Heart left ventricle (tissue), 16 donors: ENCODE measurements around the gene GCM1. TPM values are rescaled to one million over a fixed set of nuclear protein-coding genes. Genes with fewer than 3 reads are reported as not detected.

ENCODE experiments used
- ATAC-seq, 4 donors: fragments of 200-7000 bp; cut with Tn5 transposase; one replicate each; pipeline ENCODE4 v1.9.1; 2020 to 2022; ENCODE audit warnings: moderate library complexity in 4 of 4, mild to moderate bottlenecking in 3 of 4, moderate number of reproducible peaks in 1 of 4
- DNase-seq, 5 donors: peaks; one replicate each; pipeline ENCODE4 v3.0.0-alpha.2; 2020
- H3K27ac ChIP-seq, 12 donors: fragments of 200-600 bp; sonication (generic) in 4 of 12; one replicate each; pipeline versions ENCODE4 v1.5.0 to v1.8.0; 2016 to 2022; ENCODE audit warnings: mild to moderate bottlenecking in 2 of 12
- H3K27me3 ChIP-seq, 9 donors: fragments of 200-600 bp; sonication (generic) in 2 of 9; one replicate each; pipeline versions ENCODE4 v1.5.1 to v1.8.0; 2016 to 2022; ENCODE audit warnings: mild to moderate bottlenecking in 3 of 9
- H3K36me3 ChIP-seq, 9 donors: fragments of 200-600 bp; sonication (generic) in 2 of 9; one replicate each; pipeline versions ENCODE4 v1.5.0 to v1.8.0; 2018 to 2022; ENCODE audit warnings: mild to moderate bottlenecking in 2 of 9
- H3K4me1 ChIP-seq, 12 donors: fragments of 200-600 bp; sonication (generic) in 4 of 12; one replicate each; pipeline versions ENCODE4 v1.5.0 to v1.8.0; 2016 to 2022; ENCODE audit warnings: mild to moderate bottlenecking in 3 of 12
- H3K4me3 ChIP-seq, 12 donors: fragments of 200-600 bp; sonication (generic) in 4 of 12; one replicate each; pipeline versions ENCODE4 v1.5.0 to v1.8.0; 2017 to 2022; ENCODE audit warnings: mild to moderate bottlenecking in 9 of 12, moderate library complexity in 4 of 12
- H3K9me3 ChIP-seq, 12 donors: fragments of 200-600 bp; sonication (generic) in 4 of 12; one replicate each; pipeline versions ENCODE4 v1.5.0 to v1.8.0; 2016 to 2022; ENCODE audit warnings: mild to moderate bottlenecking in 1 of 12
- POLR2A ChIP-seq, 2 donors: fragments of 450-650 bp; IDR thresholded peaks; one replicate each; pipeline ENCODE4 v1.6.1; 2017; ENCODE audit warnings: antibody characterized with exemption in 2 of 2, mild to moderate bottlenecking in 2 of 2, moderate library complexity in 2 of 2
- whole genome bisulfite sequencing, 4 donors: extraction: QIAGEN DNeasy Blood & Tissue Kit in 2 of 4; methylation state at CpG; one replicate each; pipeline versions ENCODE4 v1.1.5 to v1.1.7; 2013 to 2018; 5-methylcytosine and 5-hydroxymethylcytosine counted together
- intact Hi-C, 10 donors: fragments of 100-400 bp; cut with DNase I; formaldehyde crosslinking; loops; one replicate each; pipeline versions ENCODE4 v1.11.1 to v1.14.2; 2022
- polyA plus RNA-seq, 2 donors: library from polyadenylated mRNA; stranded (reverse); fragments of 200-250 nt; gene quantifications; one replicate each; pipeline ENCODE4 v1.2.3, GENCODE V29; 2013
- total RNA-seq, 9 donors: library from RNA; depleted of rRNA in 2 of 9; stranded (reverse); fragments of >200 nt in 2 of 9; fragmentation: NEBNext Ultra II Directional in 3 of 9; extraction: Animal tissue kit (Norgen Biotek cat#: 25700) in 3 of 9; gene quantifications; one replicate each; pipeline versions ENCODE4 v1.1.0 to v1.2.4, GENCODE V29; 2016 to 2023
- TF ChIP-seq, protein P1 (sequence below), 12 donors: fragments of 200-600 bp; sonication (generic) in 4 of 12; IDR thresholded peaks; one replicate each; pipeline versions ENCODE4 v1.5.0 to v1.8.0; 2018 to 2022; ENCODE audit warnings: antibody characterized with exemption in 12 of 12, mild to moderate bottlenecking in 5 of 12
- donor health status: ischemic (EF 13 %, LVEDD 7.1; RV severe dilation, severe dysfunction).
- donor health status: healthy with polysubstance abuse.
- donor health status: DM: no; HTN: yes; CAD: no.
- donor health status: DM: no; HTN: no; CAD: no.
- donor health status: ischemic (EF 25% LVEDD 6.9; RV normal size, moderate dysfunction).
- donor health status: ischemic (EF 25% LVEDD 5.7; RV mildly dilated, moderate dysfunction).
- donor health status: healthy.
- donor health status: DM: yes; HTN: yes; CAD: no.
- donor health status: ischemic (EF 35%, LVEDD 5.7; RV mildly dilated, moderate dysfunction).
- donor health status: nonischemic (EF 11% LVEDD 7.7; RV severe dilation, severe dysfunction).
- donor health status: DM: yes; HTN: yes; CAD: no.
- donor health status: PGD.
- donor health status: ischemic (EF 29% LVEDD 5.4; RV normal size, mild dysfunction).
- donor health status: nonischemic (EF 23%, LVEDD 6.1; RV moderate dilation, normal function).

The GCM1 gene
- total and polyA plus RNA-seq, 11 donors, result 0.03 TPM; not detected in 10

DNA sequence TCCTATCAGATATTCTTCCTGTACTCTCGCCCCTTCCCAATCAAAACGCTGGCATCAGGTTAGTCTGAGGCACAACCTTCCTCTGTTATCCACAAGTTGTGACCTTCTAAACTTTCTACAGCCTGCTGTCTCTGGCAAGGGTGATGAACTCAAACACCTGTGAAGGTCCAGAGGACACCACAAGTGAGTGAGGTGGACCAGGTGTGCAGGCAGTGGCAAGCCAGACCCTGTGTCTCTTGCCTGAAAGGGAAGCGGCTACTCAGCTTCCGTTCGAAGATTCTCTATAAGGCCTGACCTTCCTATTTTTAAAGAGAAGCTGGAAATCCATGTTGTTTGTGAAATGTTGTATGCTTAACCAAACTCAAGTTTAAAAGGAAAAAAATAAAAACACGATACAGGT is 36.8 kb downstream of the GCM1 start:
- no peaks in the 10 kb centered on the region for H3K36me3 ChIP-seq
- intact Hi-C loops, result no loop called here
- DNase-seq (no peak), ATAC-seq (no peak)
- peaks cover 0 to 5% (median 0%) of the 10 kb centered on the region in 12 donors for H3K4me1 ChIP-seq
- peaks cover 0 to 3% (median 0%) of the 10 kb centered on the region in 9 donors for H3K27me3 ChIP-seq
- TF ChIP-seq POLR2A (IDR thresholded peaks at IDR 0.05), result no peak
- TF ChIP-seq, protein P1, sequence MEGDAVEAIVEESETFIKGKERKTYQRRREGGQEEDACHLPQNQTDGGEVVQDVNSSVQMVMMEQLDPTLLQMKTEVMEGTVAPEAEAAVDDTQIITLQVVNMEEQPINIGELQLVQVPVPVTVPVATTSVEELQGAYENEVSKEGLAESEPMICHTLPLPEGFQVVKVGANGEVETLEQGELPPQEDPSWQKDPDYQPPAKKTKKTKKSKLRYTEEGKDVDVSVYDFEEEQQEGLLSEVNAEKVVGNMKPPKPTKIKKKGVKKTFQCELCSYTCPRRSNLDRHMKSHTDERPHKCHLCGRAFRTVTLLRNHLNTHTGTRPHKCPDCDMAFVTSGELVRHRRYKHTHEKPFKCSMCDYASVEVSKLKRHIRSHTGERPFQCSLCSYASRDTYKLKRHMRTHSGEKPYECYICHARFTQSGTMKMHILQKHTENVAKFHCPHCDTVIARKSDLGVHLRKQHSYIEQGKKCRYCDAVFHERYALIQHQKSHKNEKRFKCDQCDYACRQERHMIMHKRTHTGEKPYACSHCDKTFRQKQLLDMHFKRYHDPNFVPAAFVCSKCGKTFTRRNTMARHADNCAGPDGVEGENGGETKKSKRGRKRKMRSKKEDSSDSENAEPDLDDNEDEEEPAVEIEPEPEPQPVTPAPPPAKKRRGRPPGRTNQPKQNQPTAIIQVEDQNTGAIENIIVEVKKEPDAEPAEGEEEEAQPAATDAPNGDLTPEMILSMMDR (IDR thresholded peaks at IDR 0.05), result no peak
- WGBS, 4 donors, result 87 to 93% (median 88%) methylated on average over 6 of the region's 6 CpGs
- no peak overlapping the region for H3K27ac ChIP-seq
- peaks cover 0 to 7% (median 0%) of the 10 kb centered on the region in 12 donors for H3K9me3 ChIP-seq
- no peak overlapping the region for H3K4me3 ChIP-seq

DNA sequence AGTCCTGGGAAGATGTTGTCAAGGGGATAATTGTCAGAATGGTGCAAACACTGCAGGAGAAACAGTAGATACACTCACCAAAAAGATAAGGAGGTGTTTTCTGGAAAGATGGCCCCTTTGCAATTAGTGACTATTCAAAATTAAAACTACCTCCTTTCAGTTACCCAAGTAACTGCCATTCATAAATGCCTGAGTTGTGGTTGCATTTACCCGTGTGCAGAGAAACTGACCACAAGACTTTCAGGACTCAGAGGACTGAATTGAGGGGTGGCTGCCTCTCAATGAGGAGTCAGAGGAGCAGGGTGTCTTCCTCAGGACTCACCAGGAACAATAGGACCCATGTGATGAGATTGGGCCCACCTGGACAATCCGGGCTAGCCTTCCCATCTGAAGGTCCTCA is 39.0 kb downstream of the GCM1 start:
- peaks cover 0 to 5% (median 0%) of the 10 kb centered on the region in 12 donors for H3K4me1 ChIP-seq
- no peak for TF ChIP-seq POLR2A (IDR thresholded peaks at IDR 0.05)
- TF ChIP-seq, protein P1 (IDR thresholded peaks at IDR 0.05), result no peak
- WGBS, 4 donors, result 85 to 92% (median 88%) methylated on average over 2 of the region's 2 CpGs

DNA sequence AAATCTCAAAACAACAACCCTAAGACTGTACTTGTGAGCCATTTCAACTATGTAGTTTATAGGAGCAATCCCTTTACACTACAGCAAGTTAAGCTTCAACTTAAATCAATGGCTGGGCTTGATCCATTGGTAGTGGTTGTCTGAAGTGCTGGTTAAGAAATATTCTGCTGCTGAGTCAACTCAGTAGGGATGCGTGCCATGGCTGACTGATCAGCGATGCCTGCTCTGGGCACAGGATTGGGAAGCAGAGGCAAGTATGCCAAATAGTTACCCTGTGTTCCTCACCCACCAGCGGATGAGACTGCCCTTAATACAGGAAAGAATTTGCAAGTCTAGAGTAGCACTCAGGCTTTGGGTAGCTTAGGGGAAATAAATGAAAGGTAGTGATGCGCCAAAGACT is 41.5 kb downstream of the GCM1 start:
- DNase-seq, result no peak
- Histone ChIP-seq H3K4me3 (no peak overlapping the region), H3K36me3 (peaks cover 0 to 22% (median 11%) of the 10 kb centered on the region in 9 donors), H3K9me3 (no peaks in the 10 kb centered on the region), H3K4me1 (peaks cover 0 to 5% (median 0%) of the 10 kb centered on the region in 12 donors), H3K27me3 (no peaks in the 10 kb centered on the region), H3K27ac (peak overlapping the region in 1 of 12 donors; percentile 33)
- ATAC-seq, result no peak
- WGBS, 4 donors, result 94 to 98% (median 96%) methylated on average over 4 of the region's 4 CpGs
- TF ChIP-seq, protein P1 (IDR thresholded peaks at IDR 0.05), result no peak
- no peak for TF ChIP-seq POLR2A (IDR thresholded peaks at IDR 0.05)
- intact Hi-C loops, result loop anchor here in 1 of 10 donors (5.0 kb wide), 1 partner anchor 385 kb away; no protein-coding TSS in a partner anchor

More for the DNA sequence above, 39.0 kb downstream of the GCM1 start:
- Histone ChIP-seq H3K27ac (no peak overlapping the region), H3K36me3 (no peaks in the 10 kb centered on the region), H3K9me3 (no peaks in the 10 kb centered on the region), H3K27me3 (peaks cover 0 to 3% (median 0%) of the 10 kb centered on the region in 9 donors), H3K4me3 (no peak overlapping the region)
- ATAC-seq, result no peak
- no peak for DNase-seq
- intact Hi-C loops, result loop anchor here in 2 of 10 donors (2.0 to 5.0 kb wide), 2 partner anchors 49 to 383 kb away; no protein-coding TSS in a partner anchor

DNA sequence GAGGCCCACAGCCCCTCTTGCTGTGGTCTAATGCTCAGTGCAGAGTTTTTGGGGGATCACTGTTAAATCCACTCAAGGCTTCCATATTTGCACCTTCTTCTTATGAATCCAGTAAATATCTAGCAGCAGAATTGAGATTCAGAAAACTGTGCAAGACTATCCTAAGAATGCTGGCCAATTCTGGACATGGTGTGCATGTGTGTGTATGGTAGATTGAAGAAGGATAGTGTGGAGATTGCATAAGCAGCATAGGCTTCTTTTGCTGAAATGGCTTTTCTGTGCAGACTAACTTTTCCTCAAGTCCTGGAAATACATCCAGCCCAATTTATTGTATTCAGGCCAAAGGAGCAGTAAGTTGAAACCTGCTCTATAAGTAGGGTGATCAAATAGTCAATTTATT is 43.7 kb downstream of the GCM1 start:
- no peaks in the 10 kb centered on the region for H3K9me3 ChIP-seq
- H3K27me3 ChIP-seq, result no peaks in the 10 kb centered on the region
- no peak for TF ChIP-seq POLR2A (IDR thresholded peaks at IDR 0.05)
- TF ChIP-seq, protein P1 (IDR thresholded peaks at IDR 0.05), result no peak
- H3K4me1 ChIP-seq, result peaks cover 0 to 5% (median 0%) of the 10 kb centered on the region in 12 donors
- no peak overlapping the region for H3K4me3 ChIP-seq
- DNase-seq (no peak), ATAC-seq (no peak)
- intact Hi-C loops, result loop anchor here in 1 of 10 donors (5.0 kb wide), 1 partner anchor 387 kb away; no protein-coding TSS in a partner anchor
- H3K27ac ChIP-seq, result peak overlapping the region in 1 of 12 donors; percentile 41
- peaks cover 0 to 44% (median 33%) of the 10 kb centered on the region in 9 donors for H3K36me3 ChIP-seq
